DND-41 (cell line): ENCODE results near the gene PLP1.

Experiments used
- ATAC-seq: fragments of 200-7000 bp; cut with Tn5 transposase; 3 replicates; pipeline ENCODE4 v1.9.1; 2021; ENCODE audit warnings: low read depth; ENCODE audit not compliant: insufficient read depth
- DNase-seq: peaks from one replicate; pipeline ENCODE4 v3.0.0-alpha.2; 2020
- H2AFZ ChIP-seq: 2 replicates; pipeline ENCODE4 v1.6.0; 2012; ENCODE audit warnings: low read depth, low read length
- H3K27ac ChIP-seq: 2 replicates; pipeline ENCODE4 v1.5.1; 2012; ENCODE audit warnings: low read length, inconsistent platforms
- H3K27me3 ChIP-seq: fragments of 200-600 bp; sonication (generic); 2 replicates; pipeline ENCODE4 v1.6.0; 2012; ENCODE audit warnings: low read length, mild to moderate bottlenecking, inconsistent platforms; ENCODE audit not compliant: insufficient read depth, poor library complexity
- H3K36me3 ChIP-seq: 2 replicates; pipeline ENCODE4 v1.5.1; 2012; ENCODE audit warnings: low read length, inconsistent platforms; ENCODE audit not compliant: insufficient read depth
- H3K4me1 ChIP-seq: 2 replicates; pipeline ENCODE4 v1.5.1; 2012; ENCODE audit warnings: mild to moderate bottlenecking, low read length; ENCODE audit not compliant: insufficient read depth
- H3K4me2 ChIP-seq: 2 replicates; pipeline ENCODE4 v1.6.0; 2012; ENCODE audit warnings: mild to moderate bottlenecking, moderate library complexity, low read length, inconsistent platforms; ENCODE audit not compliant: insufficient read depth
- H3K4me3 ChIP-seq, 2 experiments: fragments of 200-600 bp in 1 of 2; shearing (Covaris generic) in 1 of 2; 2 replicates each; pipeline ENCODE4 v1.5.1; 2012 to 2016; ENCODE audit warnings: inconsistent platforms in 2 of 2, low read length in 2 of 2, mild to moderate bottlenecking in 2 of 2, low read depth in 1 of 2, moderate library complexity in 1 of 2
- H3K79me2 ChIP-seq: 2 replicates; pipeline ENCODE4 v1.6.0; 2012; ENCODE audit warnings: low read length, inconsistent platforms; ENCODE audit not compliant: insufficient read depth
- H3K9ac ChIP-seq: 2 replicates; pipeline ENCODE4 v1.6.0; 2012; ENCODE audit warnings: low read depth, mild to moderate bottlenecking, inconsistent platforms, low read length, moderate library complexity
- H3K9me3 ChIP-seq: 2 replicates; pipeline ENCODE4 v1.5.1; 2012; ENCODE audit warnings: low read length, moderate library complexity, mild to moderate bottlenecking, inconsistent platforms; ENCODE audit not compliant: insufficient read depth, severe bottlenecking
- H4K20me1 ChIP-seq: 2 replicates; pipeline ENCODE4 v1.6.0; 2012; ENCODE audit warnings: low read length; ENCODE audit not compliant: insufficient read depth
- CTCF ChIP-seq: IDR thresholded peaks from 2 replicates; pipeline ENCODE4 v1.5.1; 2012; ENCODE audit warnings: borderline replicate concordance, low read length, moderate library complexity, mild to moderate bottlenecking; ENCODE audit not compliant: poor library complexity, severe bottlenecking; ENCODE audit errors: extremely low read depth
- EZH2 ChIP-seq: IDR thresholded peaks from 3 replicates; pipeline ENCODE4 v1.6.1; 2012; ENCODE audit warnings: borderline replicate concordance, low read depth, mild to moderate bottlenecking, moderate library complexity, low read length, inconsistent platforms; ENCODE audit not compliant: severe bottlenecking

Gene PLP1

GRCh38 chrX:103730147-103730795 is 46.4 kb upstream of the PLP1 start:
- Histone ChIP-seq H3K4me3 (no peak overlapping the region), H3K4me1 (no peaks in the 10 kb centered on the region), H3K9me3 (no peaks in the 10 kb centered on the region), H3K79me2 (no peaks in the 10 kb centered on the region), H3K9ac (no peak overlapping the region), H4K20me1 (no peaks in the 10 kb centered on the region), H3K36me3 (no peaks in the 10 kb centered on the region), H3K27ac (no peak overlapping the region), H3K27me3 (no peaks in the 10 kb centered on the region), H2AFZ (no peak overlapping the region), H3K4me2 (no peak overlapping the region)
- no peak for DNase-seq
- no peak for ATAC-seq
- TF ChIP-seq CTCF, result no peak
- no peak for TF ChIP-seq EZH2

- Histone ChIP-seq H3K79me2 (no peaks in the 10 kb centered on the region), H3K4me3 (no peak overlapping the region), H3K9ac (no peak overlapping the region), H3K9me3 (no peaks in the 10 kb centered on the region), H4K20me1 (no peaks in the 10 kb centered on the region), H3K27ac (no peak overlapping the region), H3K36me3 (no peaks in the 10 kb centered on the region), H3K4me2 (no peak overlapping the region), H3K4me1 (no peaks in the 10 kb centered on the region), H3K27me3 (no peaks in the 10 kb centered on the region), H2AFZ (no peak overlapping the region)
- TF ChIP-seq EZH2, result no peak
- TF ChIP-seq CTCF, result no peak
- ATAC-seq, result no peak
- no peak for DNase-seq
Observed at GRCh38 chrX:103730796-103731493, 45.7 kb upstream of the PLP1 start.

- H2AFZ ChIP-seq, result no peak overlapping the region
- H3K79me2 ChIP-seq, result no peaks in the 10 kb centered on the region
- no peaks in the 10 kb centered on the region for H3K36me3 ChIP-seq
- ATAC-seq, result no peak
- H3K4me2 ChIP-seq, result no peak overlapping the region
- no peak overlapping the region for H3K9ac ChIP-seq
- H3K27me3 ChIP-seq, result no peaks in the 10 kb centered on the region
- no peaks in the 10 kb centered on the region for H3K9me3 ChIP-seq
- H3K4me3 ChIP-seq, result no peak overlapping the region
- no peak for DNase-seq
- no peak for TF ChIP-seq CTCF
- no peak for TF ChIP-seq EZH2
- no peaks in the 10 kb centered on the region for H3K4me1 ChIP-seq
- no peaks in the 10 kb centered on the region for H4K20me1 ChIP-seq
- no peak overlapping the region for H3K27ac ChIP-seq
Observed at GRCh38 chrX:103733017-103733416, 43.6 kb upstream of the PLP1 start.
